Measurements from ENCODE around the gene KRTAP12-4.
"Not testable (repeated sequence)": the region's sequence is repeated elsewhere in the genome, so short reads cannot be mapped to it uniquely, and the experiment has no call there.

Gene KRTAP12-4

DNA sequence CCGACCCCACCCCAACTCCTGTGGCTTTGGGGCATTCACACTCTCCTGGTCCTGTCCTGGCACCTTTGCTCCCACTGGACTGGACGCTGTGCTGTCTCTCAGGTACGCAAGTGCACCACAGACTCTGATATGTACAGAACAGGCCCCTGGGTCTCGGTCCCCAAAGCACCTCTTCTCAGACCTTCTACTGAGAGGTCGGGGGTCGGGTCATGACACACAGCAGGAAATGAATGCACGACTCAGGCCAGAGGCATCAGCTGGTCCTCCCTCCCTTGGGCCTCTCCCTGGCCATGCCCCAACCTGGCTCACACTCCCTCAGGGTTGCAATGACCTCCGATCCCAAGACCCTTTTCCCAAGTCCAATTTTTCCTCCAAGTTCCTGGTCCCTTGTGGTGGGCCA is 40.7 kb upstream of the KRTAP12-4 start:
- no peak overlapping the region for H3K4me3 ChIP-seq (ENCODE audit: low read length)
- no peak for TF ChIP-seq CTCF (IDR thresholded peaks at IDR 0.05; ENCODE audit: insufficient read depth, low read depth, low read length, missing control alignments)
- no peak for DNase-seq (ENCODE audit: low read depth)

GRCh38 chr21:44694776-44695175 is 40.3 kb upstream of the KRTAP12-4 start:
- no peak for DNase-seq (ENCODE audit: low read depth)
- no peak for TF ChIP-seq CTCF (IDR thresholded peaks at IDR 0.05; ENCODE audit: insufficient read depth, low read depth, low read length, missing control alignments)
- no peak overlapping the region for H3K4me3 ChIP-seq (ENCODE audit: low read length)

- DNase-seq (ENCODE audit: low read depth), result no peak
- H3K4me3 ChIP-seq (ENCODE audit: low read length), result no peak overlapping the region
- no peak for TF ChIP-seq CTCF (IDR thresholded peaks at IDR 0.05; ENCODE audit: insufficient read depth, low read depth, low read length, missing control alignments)
Measured at GRCh38 chr21:44692798-44693512, 38.5 kb upstream of the KRTAP12-4 start.

- no peak for DNase-seq (ENCODE audit: low read depth)
- no peak for TF ChIP-seq CTCF (IDR thresholded peaks at IDR 0.05; ENCODE audit: insufficient read depth, low read depth, low read length, missing control alignments)
- no peak overlapping the region for H3K4me3 ChIP-seq (ENCODE audit: low read length)
Measured at GRCh38 chr21:44691686-44692085, 37.2 kb upstream of the KRTAP12-4 start.

DNA sequence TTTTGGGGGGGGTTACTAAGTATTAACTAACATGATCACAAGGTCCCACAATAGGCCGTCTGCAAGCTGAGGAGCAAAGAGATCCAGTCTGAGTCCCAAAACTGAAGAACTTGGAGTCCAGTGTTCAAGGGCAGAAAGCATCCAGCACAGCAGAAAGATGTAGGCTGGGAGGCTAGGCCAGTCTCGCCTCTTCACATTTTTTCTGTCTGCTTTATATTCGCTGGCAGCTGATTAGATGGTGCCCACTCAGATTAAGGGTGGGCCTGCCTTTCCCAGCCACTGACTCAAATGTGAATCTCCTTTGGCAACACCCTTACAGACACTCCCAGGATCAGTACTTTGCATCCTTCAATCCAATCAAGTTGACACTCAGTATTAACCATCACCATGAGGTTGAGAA is 35.3 kb upstream of the KRTAP12-4 start:
- not testable (repeated sequence) for DNase-seq (ENCODE audit: low read depth); H3K4me3 ChIP-seq (ENCODE audit: low read length)

- no peak overlapping the region for H3K4me3 ChIP-seq (ENCODE audit: low read length)
- no peak for DNase-seq (ENCODE audit: low read depth)
Measured at GRCh38 chr21:44687671-44688070, 33.2 kb upstream of the KRTAP12-4 start.

More at GRCh38 chr21:44687671-44688070, 33.2 kb upstream of the KRTAP12-4 start:
- TF ChIP-seq CTCF (IDR thresholded peaks at IDR 0.05; ENCODE audit: insufficient read depth, low read depth, low read length, missing control alignments), result no peak

Data from epithelial cell of esophagus (primary cell).